Adipose tissue (tissue), 3 donors: ENCODE data around the gene MAPKAPK5. TPM values are rescaled to one million over a fixed set of nuclear protein-coding genes. Genes with fewer than 3 reads are reported as not detected.

Experiments used
- H3K27ac ChIP-seq: one replicate; pipeline ENCODE4 v1.5.1; 2013; ENCODE audit warnings: low read depth, low read length
- WGBS, 3 donors: extraction: QIAGEN DNeasy Blood & Tissue Kit; methylation state at CpG; one replicate each; pipeline ENCODE4 v1.1.7; 2013; 5-methylcytosine and 5-hydroxymethylcytosine counted together
- polyA plus RNA-seq, 3 donors: library from polyadenylated mRNA; stranded (reverse); fragments of 200-250 nt; gene quantifications; one replicate each; pipeline ENCODE4 v1.2.3, GENCODE V29; 2013
- donor health status: healthy with polysubstance abuse.
- donor health status: Bipolar disorder and iron deficiency.
- donor health status: healthy.

The MAPKAPK5 gene
- polyA plus RNA-seq, 3 donors: 10.9 to 23.9 (median 15.5) TPM

DNA sequence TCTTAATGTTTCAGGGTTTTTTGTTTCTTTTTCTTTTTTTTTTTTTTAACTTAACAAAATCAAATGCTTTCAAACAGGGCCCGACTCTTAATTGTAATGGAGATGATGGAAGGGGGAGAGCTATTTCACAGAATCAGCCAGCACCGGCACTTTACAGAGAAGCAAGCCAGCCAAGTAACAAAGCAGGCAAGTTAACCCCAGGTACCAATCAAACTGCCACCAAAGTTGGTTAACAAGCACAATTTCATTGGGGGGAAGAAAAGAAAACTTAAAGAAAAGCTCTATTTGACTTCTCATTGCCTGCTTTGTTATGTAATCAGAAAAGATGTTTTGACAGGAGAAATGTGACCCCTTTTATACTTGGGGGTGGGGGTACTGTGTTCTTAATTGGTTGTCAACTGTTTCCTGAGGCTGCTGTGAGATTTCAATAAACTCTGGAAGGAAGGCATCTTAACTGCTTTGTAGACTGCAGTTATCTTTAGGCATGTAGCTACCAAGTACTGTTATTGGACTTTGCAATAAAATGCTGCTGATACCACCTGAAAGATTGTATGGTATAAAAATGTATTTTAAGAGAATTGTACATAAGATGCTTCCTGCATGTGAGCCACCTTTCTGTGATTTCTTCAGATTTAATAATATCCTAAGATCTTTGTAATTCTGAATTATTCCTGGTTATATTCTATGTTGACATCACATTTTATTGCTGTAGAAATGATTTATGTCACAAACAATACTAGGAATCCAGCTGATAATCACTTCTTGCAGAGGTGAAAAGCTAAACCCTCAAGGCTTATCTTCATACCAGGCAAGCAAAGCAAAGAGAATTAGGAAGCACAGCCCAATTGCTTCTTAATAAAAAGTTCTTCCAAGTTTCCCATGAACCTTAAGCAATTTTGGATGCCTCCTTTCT lies 26.9 kb downstream of the MAPKAPK5 start:
- no peak overlapping the region for H3K27ac ChIP-seq
- 78 to 85% (median 85%) methylated on average over 2 of the region's 2 CpGs for WGBS, 3 donors

DNA sequence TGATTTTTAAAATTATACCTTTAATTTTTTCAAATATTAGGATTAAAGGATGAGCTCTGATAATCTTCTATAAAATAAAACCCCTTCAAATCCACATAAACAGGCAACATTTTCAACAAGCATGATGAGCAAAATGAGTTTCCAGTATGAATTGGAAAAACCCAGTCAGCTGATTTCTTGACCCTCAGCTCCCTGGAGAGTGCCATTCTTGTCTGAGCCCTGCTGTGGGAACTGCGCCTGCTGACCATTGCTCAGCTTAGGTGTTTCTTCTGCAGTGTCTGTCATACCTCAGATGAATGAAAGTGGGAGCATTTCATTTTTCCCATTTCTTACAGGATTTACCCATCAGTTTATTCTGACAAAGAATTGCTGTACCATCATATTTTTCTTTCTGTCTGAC lies 27.6 kb downstream of the MAPKAPK5 start:
- no peak overlapping the region for H3K27ac ChIP-seq
- WGBS, 3 donors: 90 to 94% (median 91%) methylated on average over 1 of the region's 1 CpG

DNA sequence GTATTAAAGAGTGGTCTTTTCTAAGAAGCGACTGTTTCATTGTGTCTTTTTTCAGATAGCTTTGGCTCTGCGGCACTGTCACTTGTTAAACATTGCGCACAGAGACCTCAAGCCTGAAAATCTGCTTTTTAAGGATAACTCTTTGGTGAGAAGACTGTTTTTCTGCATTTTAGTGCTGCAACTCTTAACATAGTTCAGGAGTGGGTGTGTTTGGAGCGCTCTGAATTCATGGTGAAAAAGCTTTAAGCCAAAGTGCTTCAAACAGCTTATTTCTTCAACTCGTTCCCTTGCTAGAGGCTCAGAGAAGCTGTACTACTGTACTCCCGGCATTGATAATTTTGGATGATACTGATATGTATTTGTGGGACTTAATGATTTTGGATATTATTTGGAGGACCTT lies 28.2 kb downstream of the MAPKAPK5 start:
- 95 to 96% (median 95%) methylated on average over 6 of the region's 6 CpGs for WGBS, 3 donors
- H3K27ac ChIP-seq: no peak overlapping the region

DNA sequence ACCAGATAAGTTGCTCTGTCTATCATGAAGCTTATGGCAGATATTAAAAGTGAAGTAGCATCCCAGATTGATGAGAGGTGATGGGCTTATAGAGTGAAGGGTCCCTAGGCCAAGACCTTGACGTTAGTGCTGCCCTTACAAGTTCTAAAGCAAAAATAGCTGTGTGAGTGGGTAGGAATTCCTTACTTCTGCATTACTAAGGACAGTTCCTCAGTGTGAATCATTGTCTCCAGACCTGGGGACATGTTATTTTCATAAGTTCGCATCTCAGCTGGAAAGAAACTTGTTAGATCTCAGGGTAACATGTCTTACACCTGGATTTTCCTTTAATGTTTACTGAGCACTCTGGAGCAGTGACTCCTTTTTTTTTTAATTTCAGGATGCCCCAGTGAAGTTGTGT lies 28.7 kb downstream of the MAPKAPK5 start:
- WGBS, 3 donors: 89 to 96% (median 91%) methylated on average over 2 of the region's 2 CpGs
- no peak overlapping the region for H3K27ac ChIP-seq

DNA sequence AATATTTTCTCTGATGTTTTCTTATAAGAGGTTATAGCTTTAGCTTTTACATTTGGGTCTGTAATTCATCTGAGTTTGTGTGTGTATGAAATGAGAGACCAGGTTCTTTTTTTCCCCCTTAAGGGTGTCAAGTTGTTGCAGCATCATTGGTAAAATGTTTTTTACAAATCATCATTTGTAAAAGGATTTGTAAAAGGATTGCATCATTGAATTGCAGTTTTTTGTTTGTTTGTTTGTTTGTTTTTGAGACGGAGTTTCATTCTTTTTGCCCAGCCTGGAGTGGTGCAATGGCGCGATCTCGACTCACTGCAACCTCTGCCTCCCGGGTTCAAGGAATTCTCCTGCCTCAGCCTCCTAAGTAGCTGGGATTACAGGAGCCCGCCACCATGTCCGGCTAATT lies 31.1 kb downstream of the MAPKAPK5 start:
- 95 to 98% (median 98%) methylated on average over 7 of the region's 7 CpGs for WGBS, 3 donors
- no peak overlapping the region for H3K27ac ChIP-seq

DNA sequence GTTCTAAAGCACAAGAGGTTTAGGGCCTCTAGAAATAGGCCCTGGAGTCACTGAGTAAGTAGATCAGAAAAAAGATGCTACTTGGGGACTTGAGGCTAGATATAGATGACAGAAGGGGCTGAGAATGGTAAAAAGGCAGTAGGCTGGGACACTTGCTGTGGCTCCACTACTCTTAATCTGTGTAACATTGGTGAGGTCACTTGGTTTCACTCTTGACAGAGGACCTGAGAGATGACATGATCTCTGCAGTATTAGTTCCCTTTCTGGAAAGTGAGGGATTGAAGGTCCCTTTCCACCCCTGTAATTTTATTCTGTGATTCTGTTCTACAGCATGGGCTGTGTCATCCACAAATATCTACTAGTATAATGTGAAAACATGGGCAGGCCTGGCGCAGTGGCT lies 39.7 kb downstream of the MAPKAPK5 start:
- whole genome bisulfite sequencing, 3 donors: 93 to 100% (median 100%) methylated on average over 1 of the region's 1 CpG
- no peak overlapping the region for H3K27ac ChIP-seq

DNA sequence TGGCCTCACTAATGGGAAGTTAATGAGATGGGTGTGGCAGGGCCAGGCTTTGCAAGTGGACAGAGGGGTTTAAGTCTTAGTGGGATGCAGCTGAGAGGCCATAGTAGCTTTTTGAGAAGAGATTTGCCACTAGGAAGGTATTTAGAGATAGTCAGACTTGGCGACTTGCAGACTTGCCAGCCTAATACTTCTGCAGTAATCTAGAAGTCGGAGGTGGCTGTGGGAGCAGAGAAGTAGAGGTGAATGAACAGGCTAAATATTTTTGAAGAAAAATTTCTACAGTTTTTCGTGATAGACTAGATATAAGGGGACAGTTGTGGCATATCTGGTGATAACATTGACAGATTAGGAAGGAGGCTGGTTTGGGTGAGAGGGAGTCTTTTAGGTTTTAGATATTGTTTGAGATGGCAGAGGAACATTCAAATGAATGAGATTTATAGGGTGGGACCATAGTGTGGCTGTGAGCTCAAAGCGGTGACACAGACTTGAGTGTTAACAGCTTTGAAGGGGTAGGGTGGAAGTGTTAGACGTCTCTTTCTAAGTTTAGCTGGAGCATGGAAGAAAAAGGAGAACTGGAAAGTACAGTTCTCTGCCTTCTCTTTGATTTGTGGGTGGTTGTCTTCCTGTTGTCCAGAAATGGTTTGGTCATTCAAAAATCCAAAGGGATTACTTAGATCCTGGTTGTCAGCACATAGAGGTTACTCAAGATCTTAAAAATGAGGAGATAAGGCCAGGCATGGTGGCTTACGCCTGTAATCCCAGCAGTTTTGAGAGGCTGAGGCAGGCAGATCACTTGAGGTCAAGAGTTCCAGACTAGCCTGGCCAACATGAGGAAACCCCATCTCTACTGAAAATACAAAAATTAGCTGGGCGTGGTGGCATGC lies 44.9 kb downstream of the MAPKAPK5 start:
- 92 to 94% (median 93%) methylated on average over 7 of the region's 7 CpGs for WGBS, 3 donors

DNA sequence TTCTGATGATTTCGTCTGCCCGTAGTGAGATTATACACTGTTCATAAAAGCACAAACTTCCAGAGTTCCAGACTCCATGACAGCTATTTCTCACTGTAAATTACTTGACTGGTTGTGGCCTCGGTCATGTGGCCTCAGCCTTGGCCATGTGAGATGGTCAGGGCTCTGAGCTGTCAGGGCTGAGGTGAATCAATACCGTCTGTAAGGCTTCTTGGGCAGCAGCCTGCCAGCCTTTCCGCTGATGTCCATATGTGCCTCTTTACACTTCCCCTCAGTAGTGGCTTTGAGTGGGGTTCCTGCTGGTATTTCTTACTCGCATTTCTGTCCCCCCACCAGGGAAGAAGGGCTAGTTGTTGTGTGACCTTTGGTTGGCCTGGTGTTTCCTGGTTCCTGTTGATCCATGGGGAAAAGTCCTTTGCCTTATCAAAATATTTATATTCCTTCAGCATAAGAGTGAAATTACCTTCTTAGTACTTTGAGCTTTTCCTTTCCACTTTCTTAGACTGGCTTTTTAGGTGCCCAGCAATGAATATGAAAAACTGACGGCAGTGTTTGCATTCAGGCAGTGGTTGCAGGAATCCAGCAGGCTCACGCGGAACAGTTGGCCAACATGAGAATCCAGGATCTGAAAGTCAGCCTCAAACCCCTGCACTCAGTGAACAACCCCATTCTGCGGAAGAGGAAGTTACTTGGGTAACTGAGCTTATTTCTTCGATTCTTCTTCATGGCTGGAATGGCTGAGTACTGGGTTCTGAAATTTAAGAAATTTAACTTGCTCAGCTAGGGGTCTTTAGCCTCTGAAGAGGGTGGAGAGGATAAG lies 46.1 kb downstream of the MAPKAPK5 start:
- 85 to 90% (median 87%) methylated on average over 11 of the region's 11 CpGs for WGBS, 3 donors
- H3K27ac ChIP-seq: no peak overlapping the region

More for the DNA sequence above, 44.9 kb downstream of the MAPKAPK5 start:
- no peak overlapping the region for H3K27ac ChIP-seq

DNA sequence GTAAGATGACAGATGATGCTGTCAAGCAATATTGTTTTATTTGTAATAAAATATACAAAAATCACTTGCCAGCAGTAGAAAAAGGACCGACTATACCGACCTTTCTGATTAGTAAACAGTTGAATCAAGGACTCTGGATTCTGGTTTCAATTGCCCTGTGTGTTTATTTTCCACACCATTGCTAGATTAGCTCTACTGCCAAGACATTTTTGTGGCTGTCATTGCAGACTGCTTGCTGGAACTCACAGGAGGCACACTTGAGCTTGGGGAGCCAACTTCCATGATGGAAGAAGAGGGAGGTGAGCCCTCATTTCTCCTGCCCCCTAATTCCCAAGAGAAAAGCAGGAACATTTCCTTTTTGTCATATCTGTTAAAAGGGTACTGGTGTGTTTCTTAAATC lies 51.3 kb downstream of the MAPKAPK5 start:
- WGBS, 3 donors: 45 to 94% (median 93%) methylated on average over 2 of the region's 2 CpGs
- no peak overlapping the region for H3K27ac ChIP-seq

DNA sequence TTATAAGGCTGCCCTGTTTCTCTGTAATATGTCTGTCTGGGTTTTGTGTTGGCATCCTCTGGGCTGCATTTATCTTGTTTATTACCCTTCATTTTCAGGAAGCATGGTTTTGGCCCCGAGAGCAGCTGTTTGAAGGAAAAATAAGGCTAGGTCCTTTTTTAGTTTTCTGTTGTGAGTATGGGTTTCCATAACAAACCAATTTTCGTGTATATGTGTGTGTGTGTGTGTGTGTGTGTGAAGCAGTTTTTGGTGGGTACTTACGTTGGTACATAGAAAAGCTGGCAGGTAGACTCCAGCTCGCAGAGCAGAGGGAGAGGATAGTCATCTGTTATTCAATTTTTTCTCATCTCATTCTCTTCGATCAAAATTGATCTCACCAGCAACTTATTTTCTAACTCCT lies 52.5 kb downstream of the MAPKAPK5 start:
- no peak overlapping the region for H3K27ac ChIP-seq
- 85 to 89% (median 87%) methylated on average over 5 of the region's 5 CpGs for WGBS, 3 donors

DNA sequence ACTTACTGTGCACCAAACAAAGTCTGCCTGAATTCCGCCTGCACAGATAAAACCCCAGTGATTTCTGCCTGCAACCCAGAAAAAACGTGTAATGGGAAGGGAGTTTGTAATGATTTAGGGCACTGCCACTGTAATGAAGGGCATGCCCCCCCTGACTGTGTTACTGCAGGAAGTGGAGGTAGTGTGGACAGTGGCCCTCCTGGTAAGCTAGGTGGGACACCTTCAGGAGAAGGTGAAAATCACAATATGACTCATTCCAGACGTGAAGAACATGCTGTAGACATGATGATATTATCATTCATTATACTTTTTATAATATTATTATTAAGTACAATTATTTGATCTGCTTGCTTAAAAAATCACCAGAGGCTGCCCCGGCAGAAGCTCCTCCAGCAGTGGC lies 59.2 kb downstream of the MAPKAPK5 start:
- WGBS, 3 donors: 81 to 86% (median 83%) methylated on average over 4 of the region's 4 CpGs
- H3K27ac ChIP-seq: no peak overlapping the region

DNA sequence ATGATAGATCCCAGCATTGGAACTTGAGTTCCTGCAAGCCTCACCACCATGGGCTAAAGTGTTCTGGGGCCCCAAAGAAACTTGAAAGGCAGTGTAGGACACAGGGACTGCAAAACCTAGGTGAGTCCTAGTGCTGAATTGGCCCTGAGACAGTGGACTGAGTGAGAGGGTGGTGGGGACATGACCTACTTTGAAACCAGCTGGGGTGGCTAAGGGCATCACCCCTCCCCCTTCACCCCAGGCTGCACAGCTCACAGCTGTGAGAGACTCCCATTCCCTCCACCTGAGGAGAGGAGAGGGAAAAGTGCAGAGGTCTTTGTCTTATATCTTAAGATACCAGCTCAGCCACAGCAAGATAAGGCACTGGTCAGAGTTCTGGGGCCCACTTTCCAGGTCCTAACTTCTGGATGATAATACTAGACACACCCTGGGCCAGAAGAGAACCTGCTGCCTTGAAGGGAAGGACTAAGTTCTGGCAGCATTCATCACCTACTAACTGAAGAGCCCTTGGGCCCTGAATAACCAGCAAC lies 62.5 kb downstream of the MAPKAPK5 start:
- H3K27ac ChIP-seq: no peak overlapping the region

DNA sequence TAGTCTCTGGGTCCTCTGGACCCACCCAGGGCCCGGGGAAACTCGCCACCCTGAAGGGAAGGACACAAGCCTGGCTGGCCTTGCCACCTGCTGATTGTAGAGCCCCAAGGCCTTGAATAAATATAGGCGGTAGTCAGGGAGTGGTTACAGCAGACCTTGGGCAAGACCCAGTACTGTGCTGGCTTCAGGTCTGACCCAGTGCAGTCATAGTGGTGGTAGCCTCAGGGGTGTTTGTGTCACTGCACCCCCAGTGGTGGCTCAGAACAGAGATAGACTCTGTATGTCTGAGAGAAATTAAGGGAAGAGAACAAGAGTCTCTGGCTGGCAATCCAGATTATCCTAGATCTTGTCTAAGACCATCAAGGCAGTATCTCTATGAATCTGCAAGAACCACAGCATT lies 63.5 kb downstream of the MAPKAPK5 start:
- WGBS, 3 donors: 81 to 100% (median 92%) methylated on average over 3 of the region's 3 CpGs
- H3K27ac ChIP-seq: no peak overlapping the region

DNA sequence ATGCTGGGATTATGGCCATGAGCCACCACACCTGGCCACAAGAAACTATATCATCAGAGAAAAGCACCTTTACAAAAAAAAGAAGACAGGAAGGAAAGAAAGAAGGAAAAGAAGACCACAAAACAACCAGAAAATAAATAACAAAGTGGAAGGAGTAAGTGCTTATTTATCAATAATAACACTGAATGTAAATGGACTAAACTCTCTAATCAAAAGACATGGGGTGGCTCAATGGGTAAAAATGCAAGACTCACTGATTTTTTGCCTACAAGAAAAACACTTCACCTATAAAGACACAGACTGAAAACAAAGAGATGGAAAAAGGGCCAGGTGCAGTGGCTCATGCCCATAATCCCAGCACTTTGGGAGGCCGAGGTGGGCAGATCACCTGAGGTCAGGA lies 65.7 kb downstream of the MAPKAPK5 start:
- 97 to 100% (median 100%) methylated on average over 1 of the region's 1 CpG for WGBS, 3 donors
- H3K27ac ChIP-seq: no peak overlapping the region

DNA sequence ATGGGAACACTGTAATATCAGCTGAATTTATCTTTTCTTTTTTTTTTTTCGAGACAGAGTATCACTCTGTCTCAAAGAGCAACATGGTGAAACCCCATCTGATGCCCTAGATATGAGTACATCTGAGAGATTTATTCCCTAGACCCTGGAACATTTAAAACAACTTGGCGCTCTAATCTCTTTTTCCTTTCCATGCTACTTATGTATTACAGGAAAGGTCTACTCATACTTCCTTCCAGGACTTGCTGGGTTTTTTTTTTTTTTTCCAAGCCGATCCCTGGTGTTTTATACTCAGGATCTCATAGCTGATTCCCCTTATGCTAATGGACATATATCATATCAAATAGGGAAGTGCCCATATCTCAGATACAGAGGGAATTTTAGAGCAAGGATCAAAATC lies 83.1 kb downstream of the MAPKAPK5 start:
- 68 to 84% (median 84%) methylated on average over 3 of the region's 3 CpGs for WGBS, 3 donors
- no peak overlapping the region for H3K27ac ChIP-seq

DNA sequence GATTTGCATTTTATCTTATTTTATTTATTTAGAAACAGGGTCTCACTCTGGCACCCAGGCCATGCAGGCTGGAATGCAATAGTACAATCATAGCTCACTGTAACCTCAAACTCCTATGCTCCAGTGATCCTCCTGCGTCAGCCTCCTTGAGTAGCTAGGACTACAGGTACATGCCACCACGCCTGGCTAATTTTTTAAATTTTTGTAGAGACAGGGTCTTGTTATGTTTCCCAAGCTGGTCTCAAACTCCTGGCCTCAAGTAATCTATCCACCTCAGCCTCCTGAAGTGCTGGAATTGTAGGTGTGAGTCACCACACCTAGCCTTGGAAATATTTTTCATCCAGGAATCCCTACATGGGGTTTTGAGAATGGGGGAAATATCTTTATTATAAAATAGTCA lies 84.6 kb downstream of the MAPKAPK5 start:
- WGBS, 3 donors: 93 to 98% (median 96%) methylated on average over 2 of the region's 2 CpGs

DNA sequence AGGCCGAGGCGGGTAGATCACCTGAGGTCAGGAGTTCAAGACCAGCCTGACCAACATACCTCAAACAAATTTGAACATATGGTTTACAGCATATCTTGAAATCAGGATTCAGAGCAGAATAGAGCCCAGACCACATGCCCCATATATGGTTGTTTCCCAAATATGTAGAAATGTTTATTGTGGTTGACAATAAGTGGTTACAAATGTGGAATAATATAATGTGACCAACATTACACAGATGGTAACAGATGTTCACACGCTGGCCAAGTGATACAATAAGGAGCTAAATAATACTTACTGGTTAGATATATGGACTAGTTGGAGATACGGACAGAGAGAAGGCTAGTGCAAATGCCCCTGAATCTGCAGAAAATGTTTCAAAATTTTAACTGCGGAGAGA lies 85.3 kb downstream of the MAPKAPK5 start:
- 94 to 95% (median 95%) methylated on average over 5 of the region's 5 CpGs for WGBS, 3 donors
- H3K27ac ChIP-seq: no peak overlapping the region

More for the DNA sequence above, 84.6 kb downstream of the MAPKAPK5 start:
- H3K27ac ChIP-seq: no peak overlapping the region

DNA sequence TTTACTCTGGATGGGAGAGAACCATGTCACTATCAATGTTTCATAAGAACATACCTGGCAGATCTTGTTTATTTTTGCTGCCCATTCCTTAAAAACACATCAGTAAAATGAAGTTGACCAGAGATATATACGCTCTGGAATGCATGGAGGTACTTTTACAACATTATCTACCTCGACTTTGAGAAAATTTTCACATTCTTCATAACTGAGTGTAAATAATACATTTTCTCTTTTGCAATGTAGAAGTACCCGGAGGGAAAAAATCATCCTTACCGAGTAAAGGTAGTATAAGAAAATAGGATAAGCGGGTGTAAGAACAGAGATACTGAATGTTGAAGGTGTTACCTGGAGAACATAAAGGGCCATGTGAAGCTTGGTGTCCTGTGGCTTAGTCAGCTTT lies 90.2 kb downstream of the MAPKAPK5 start:
- H3K27ac ChIP-seq: no peak overlapping the region
- 87 to 92% (median 92%) methylated on average over 5 of the region's 5 CpGs for WGBS, 3 donors
